ENCODE data around the gene NAA60. TPM values are rescaled to one million over a fixed set of nuclear protein-coding genes. Genes with fewer than 3 reads are reported as not detected.
A peak's percentile ranks its signal among the peaks of the same experiment; 100 is the strongest.
"Not testable (repeated sequence)": the region's sequence is repeated elsewhere in the genome, so short reads cannot be mapped to it uniquely, and the experiment has no call there.

The NAA60 gene
- polyA plus RNA-seq, 3 donors, result 65.2 to 76.2 (median 68.1) TPM

- DNase-seq, result no peak
Measured at GRCh38 chr16:3497771-3498170, 54.3 kb downstream of the NAA60 start.

GRCh38 chr16:3498988-3499387 is 55.5 kb downstream of the NAA60 start:
- DNase-seq, result no peak

- not testable (repeated sequence) for DNase-seq
Measured at GRCh38 chr16:3501412-3501761, 57.9 kb downstream of the NAA60 start.

GRCh38 chr16:3501783-3502400 is 58.4 kb downstream of the NAA60 start:
- DNase-seq, result no peak

- DNase-seq, result no peak
Measured at GRCh38 chr16:3503523-3503922, 60.0 kb downstream of the NAA60 start.

- DNase-seq, result no peak
Measured at GRCh38 chr16:3508736-3509135, 65.3 kb downstream of the NAA60 start.

- DNase-seq, result no peak
Measured at GRCh38 chr16:3509470-3509928, 66.0 kb downstream of the NAA60 start.

- DNase-seq, result no peak
Measured at GRCh38 chr16:3510416-3510815, 66.9 kb downstream of the NAA60 start.

- no peak for DNase-seq
Measured at GRCh38 chr16:3511286-3512180, 68.1 kb downstream of the NAA60 start.

- no peak for DNase-seq
Measured at GRCh38 chr16:3513892-3514583, 70.6 kb downstream of the NAA60 start.

GRCh38 chr16:3514621-3515020 is 71.1 kb downstream of the NAA60 start:
- no peak for DNase-seq

GRCh38 chr16:3515897-3516296 is 72.4 kb downstream of the NAA60 start:
- DNase-seq, result no peak

- no peak for DNase-seq
Measured at GRCh38 chr16:3518292-3518985, 75.0 kb downstream of the NAA60 start.

- no peak for DNase-seq
Measured at GRCh38 chr16:3518986-3519348, 75.5 kb downstream of the NAA60 start.

- no peak for DNase-seq
Measured at GRCh38 chr16:3519581-3519980, 76.1 kb downstream of the NAA60 start.

GRCh38 chr16:3520413-3520812 is 76.9 kb downstream of the NAA60 start:
- DNase-seq, result peak; percentile 80

GRCh38 chr16:3520841-3521240 is 77.4 kb downstream of the NAA60 start:
- DNase-seq, result no peak

- no peak for DNase-seq
Measured at GRCh38 chr16:3523281-3523680, 79.8 kb downstream of the NAA60 start.

GRCh38 chr16:3525951-3526350 is 82.5 kb downstream of the NAA60 start:
- no peak for DNase-seq

- not testable (repeated sequence) for DNase-seq
Measured at GRCh38 chr16:3527216-3527829, 83.8 kb downstream of the NAA60 start.

- DNase-seq, result no peak
Measured at GRCh38 chr16:3528406-3528805, 84.9 kb downstream of the NAA60 start.

GRCh38 chr16:3529175-3529574 is 85.7 kb downstream of the NAA60 start:
- DNase-seq, result no peak

Measured in renal pelvis (tissue), 4 donors.